Embryonic facial prominence (tissue), 1 donor: ENCODE results near the gene CYB561.

Source experiments
- DNase-seq: peaks from one replicate; pipeline ENCODE4 v3.0.0-alpha.2; 2016; ENCODE audit errors: extremely low spot score

Gene CYB561

GRCh38 chr17:63412234-63412633 is 33.9 kb downstream of the CYB561 start:
- DNase-seq: no peak

GRCh38 chr17:63407741-63408330 is 38.3 kb downstream of the CYB561 start:
- DNase-seq: no peak

- DNase-seq: peak; percentile 65
These were observed 39.3 kb downstream of the CYB561 start for GRCh38 chr17:63406689-63407330.

GRCh38 chr17:63405741-63406261 is 40.3 kb downstream of the CYB561 start:
- peak; percentile 41 for DNase-seq

GRCh38 chr17:63405020-63405419 is 41.1 kb downstream of the CYB561 start:
- DNase-seq: no peak

- DNase-seq: no peak
These were observed 43.5 kb downstream of the CYB561 start for GRCh38 chr17:63402431-63403212.

- DNase-seq: no peak
These were observed 46.2 kb downstream of the CYB561 start for GRCh38 chr17:63399856-63400255.

GRCh38 chr17:63399316-63399715 is 46.8 kb downstream of the CYB561 start:
- DNase-seq: no peak

GRCh38 chr17:63398680-63399079 is 47.4 kb downstream of the CYB561 start:
- DNase-seq: no peak

GRCh38 chr17:63395075-63395805 is 50.9 kb downstream of the CYB561 start:
- DNase-seq: no peak

GRCh38 chr17:63390090-63390489 is 56.0 kb downstream of the CYB561 start:
- no peak for DNase-seq

GRCh38 chr17:63387656-63388340 is 58.3 kb downstream of the CYB561 start:
- no peak for DNase-seq

GRCh38 chr17:63382826-63383225 is 63.3 kb downstream of the CYB561 start:
- DNase-seq: no peak
